IPS-18a (cell line): Measurements from ENCODE around the gene SPCS2.
A peak's percentile ranks its signal among the peaks of the same experiment; 100 is the strongest.

Experiments
- H3K27ac ChIP-seq: one replicate; pipeline ENCODE4 v1.5.1; 2013; ENCODE audit warnings: low read length
- H3K27me3 ChIP-seq: one replicate; pipeline ENCODE4 v1.6.1; 2013; ENCODE audit warnings: mild to moderate bottlenecking, low read length; ENCODE audit not compliant: control insufficient read depth, insufficient read depth
- H3K36me3 ChIP-seq: one replicate; pipeline ENCODE4 v1.6.1; 2013; ENCODE audit warnings: low read depth, low read length; ENCODE audit not compliant: control insufficient read depth
- H3K4me1 ChIP-seq: one replicate; pipeline ENCODE4 v1.6.1; 2013; ENCODE audit warnings: low read depth, low read length; ENCODE audit not compliant: control insufficient read depth
- H3K4me3 ChIP-seq: one replicate; pipeline ENCODE4 v1.5.1; 2013; ENCODE audit warnings: low read length
- H3K9ac ChIP-seq: one replicate; pipeline ENCODE4 v1.6.1; 2013; ENCODE audit warnings: mild to moderate bottlenecking, low read length, moderate library complexity
- H3K9me3 ChIP-seq: one replicate; pipeline ENCODE4 v1.6.1; 2013; ENCODE audit warnings: low read depth, low read length; ENCODE audit not compliant: control insufficient read depth

The SPCS2 gene

DNA sequence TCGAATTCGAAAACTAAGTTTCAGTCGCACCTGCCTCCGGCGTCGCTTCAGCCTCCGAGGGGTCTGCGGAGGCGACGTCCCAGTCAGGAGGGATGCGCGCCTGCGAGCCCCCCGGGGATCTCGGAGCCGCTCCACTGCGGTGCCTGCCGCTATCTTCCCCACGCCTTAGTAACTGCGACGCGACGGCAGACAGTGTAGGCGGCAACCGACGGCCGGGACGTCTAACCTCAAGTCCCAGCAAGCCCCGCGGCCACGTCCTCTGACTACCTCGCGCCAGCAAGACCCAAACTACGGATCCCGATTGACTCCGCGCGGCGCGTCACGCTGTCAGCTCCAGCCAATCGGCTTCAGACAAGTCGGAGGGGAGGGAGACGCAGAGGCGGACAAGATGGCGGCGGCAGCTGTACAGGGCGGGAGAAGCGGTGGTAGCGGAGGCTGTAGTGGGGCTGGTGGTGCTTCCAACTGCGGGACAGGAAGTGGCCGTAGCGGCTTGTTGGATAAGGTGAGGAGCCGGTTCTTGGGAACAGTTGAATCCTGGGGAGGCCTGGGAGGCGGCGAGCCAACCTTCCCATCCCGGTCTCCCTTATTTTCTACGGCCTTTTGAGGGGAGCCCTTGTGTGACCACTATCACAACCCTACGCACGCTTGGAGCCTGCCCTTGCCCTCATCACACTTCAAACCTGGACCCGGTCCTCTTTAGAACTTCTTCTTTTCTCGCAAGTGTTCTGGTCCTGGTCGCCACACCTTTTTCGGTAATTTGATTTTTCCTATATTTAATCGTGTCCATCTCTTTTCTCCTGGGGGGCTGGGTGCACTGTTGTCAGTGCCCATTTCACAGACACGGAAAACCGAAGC is at the start of gene SPCS2, which contains the start of gene XRRA1:
TSS of gene SPCS2 (plus strand) at position 369 of the 855 bp plus-strand sequence. CDS start at position 389, 20 bp downstream.
TSS of gene XRRA1 (minus strand) at position 194 of the 855 bp plus-strand sequence. CDS start 8,213 bp downstream, outside the sequence.
- Histone ChIP-seq H3K27me3 (no peaks in the 10 kb centered on the region), H3K36me3 (peaks cover 6% of the 10 kb centered on the region), H3K27ac (peak within 1 kb of the TSS; percentile 68), H3K4me1 (peaks cover 7% of the 10 kb centered on the region), H3K9me3 (no peaks in the 10 kb centered on the region), H3K4me3 (peak within 1 kb of the TSS; percentile 88), H3K9ac (peak within 1 kb of the TSS; percentile 90)

DNA sequence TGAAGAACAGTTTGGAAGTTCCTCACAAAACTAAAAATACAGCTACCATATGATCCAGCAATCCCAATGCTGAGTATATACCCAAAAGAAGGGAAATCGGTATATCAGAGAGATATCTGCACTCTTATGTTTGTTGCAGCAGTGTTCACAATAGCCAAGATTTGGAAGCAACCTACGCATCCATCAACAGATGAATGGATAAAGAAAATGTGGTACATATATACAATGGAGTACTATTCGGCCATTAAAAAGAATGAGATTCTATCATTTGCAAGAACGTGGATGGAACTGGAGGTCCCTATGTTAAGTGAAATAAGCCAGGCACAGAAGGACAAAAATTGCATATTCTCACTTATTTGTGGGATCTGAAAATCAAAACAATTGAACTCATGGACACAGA is 46.7 kb upstream of the SPCS2 start:
- Histone ChIP-seq H3K27ac (no peak overlapping the region), H3K4me1 (no peaks in the 10 kb centered on the region), H3K27me3 (no peaks in the 10 kb centered on the region), H3K9ac (no peak overlapping the region), H3K36me3 (no peaks in the 10 kb centered on the region), H3K4me3 (no peak overlapping the region), H3K9me3 (peaks cover 34% of the 10 kb centered on the region)

DNA sequence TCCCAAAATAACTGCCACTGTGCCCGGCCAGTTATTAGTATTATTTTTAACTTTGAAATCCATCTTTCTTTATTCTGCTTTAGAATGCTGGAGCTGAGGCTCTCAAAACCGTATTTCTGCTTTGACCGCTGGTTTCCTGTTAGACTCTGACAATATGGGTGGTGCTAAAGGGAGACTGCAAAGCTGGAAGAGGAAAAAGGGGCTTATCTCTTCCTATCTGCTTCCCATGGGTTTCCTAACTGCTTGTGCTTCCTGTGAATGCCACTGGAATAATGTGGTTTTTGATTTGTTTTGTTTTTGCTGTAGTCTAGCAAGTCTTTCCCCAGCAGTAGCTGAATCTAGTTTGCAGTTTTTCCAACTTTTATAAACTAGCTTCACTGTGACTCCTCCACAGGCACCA is 43.7 kb upstream of the SPCS2 start:
- Histone ChIP-seq H3K9ac (no peak overlapping the region), H3K4me1 (no peaks in the 10 kb centered on the region), H3K4me3 (no peak overlapping the region), H3K36me3 (no peaks in the 10 kb centered on the region), H3K27ac (no peak overlapping the region), H3K9me3 (peaks cover 20% of the 10 kb centered on the region), H3K27me3 (no peaks in the 10 kb centered on the region)

DNA sequence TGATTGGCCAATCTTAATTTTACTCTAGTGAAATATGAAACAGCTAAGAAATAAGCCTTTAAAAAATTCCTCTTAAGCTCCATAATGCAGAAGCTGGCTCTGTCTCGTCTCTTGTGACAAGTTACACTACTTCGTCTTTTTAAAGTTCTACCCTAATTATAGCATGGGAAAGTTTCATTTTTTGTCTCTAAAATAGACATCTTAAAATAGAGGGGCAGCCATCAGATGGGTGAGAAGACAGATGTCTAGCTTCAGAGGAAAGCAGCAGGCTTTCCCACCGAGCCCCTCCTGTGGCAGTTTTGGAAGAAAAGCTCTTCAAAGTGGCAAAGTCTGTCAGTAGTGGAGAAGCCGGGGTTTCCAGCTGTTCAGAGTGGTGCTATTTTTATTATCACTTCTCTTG is 39.7 kb upstream of the SPCS2 start:
- Histone ChIP-seq H3K36me3 (no peaks in the 10 kb centered on the region), H3K9me3 (no peaks in the 10 kb centered on the region), H3K27me3 (no peaks in the 10 kb centered on the region), H3K4me3 (no peak overlapping the region), H3K4me1 (no peaks in the 10 kb centered on the region), H3K9ac (no peak overlapping the region), H3K27ac (no peak overlapping the region)

DNA sequence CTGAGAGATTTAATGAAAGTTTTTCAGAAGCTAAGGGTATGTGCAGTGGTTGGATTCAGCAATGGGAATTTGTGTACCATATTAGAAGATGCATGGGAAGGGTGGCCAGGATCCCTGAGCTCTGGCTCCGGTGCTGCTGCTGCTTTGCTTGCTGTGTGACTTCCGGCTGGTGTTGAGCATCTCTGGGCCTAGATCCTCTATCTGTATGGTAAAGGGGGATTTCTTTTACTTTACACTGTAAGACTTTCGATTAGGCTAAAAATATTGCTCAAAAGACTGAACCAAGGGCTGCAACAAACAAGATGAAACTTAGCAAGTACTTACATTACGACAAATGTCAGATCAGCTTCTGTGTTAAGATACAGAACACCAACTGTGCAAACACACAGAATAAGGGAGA is 39.3 kb upstream of the SPCS2 start:
- Histone ChIP-seq H3K27ac (no peak overlapping the region), H3K4me3 (no peak overlapping the region), H3K27me3 (no peaks in the 10 kb centered on the region), H3K9me3 (no peaks in the 10 kb centered on the region), H3K4me1 (no peaks in the 10 kb centered on the region), H3K36me3 (no peaks in the 10 kb centered on the region), H3K9ac (no peak overlapping the region)

DNA sequence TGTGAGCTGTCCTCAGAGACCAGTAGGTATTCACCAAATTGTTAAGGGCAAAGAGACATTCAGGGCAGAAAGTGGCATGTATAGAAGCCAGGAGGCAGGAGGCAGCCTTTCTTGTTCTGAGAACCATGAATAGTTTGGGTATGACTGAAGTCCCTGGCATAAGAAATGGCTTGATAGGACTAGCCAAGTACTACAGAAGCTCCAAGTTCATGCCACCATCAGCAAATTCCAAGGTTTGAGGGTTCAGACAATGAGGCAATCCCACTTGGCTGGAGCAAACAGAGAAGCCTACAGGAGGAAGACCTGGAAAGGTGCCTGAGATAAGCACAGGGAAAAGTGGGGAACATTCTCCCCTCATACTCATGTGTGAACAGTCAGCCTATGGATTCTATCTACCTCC is 25.9 kb upstream of the SPCS2 start:
- Histone ChIP-seq H3K36me3 (no peaks in the 10 kb centered on the region), H3K27me3 (no peaks in the 10 kb centered on the region)

DNA sequence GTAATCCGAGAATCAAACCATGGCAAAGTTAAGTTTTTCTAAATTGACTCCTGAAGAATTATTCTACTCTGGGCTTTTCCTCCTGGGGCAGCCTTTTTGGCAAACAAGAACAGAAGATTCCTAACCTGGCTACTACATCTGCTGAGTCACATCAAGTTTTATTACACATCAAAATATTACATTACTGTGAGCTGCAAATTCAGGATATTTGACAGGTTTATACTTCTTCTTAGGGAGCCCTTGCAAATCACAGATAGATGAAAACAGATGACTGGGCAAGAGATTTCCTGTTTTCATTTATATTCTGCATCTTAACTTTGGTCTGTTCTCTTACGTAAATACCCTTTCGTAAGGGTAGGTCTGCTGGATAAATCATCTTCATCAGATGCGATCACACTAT is 23.8 kb upstream of the SPCS2 start:
- no peaks in the 10 kb centered on the region for H3K9me3 ChIP-seq
- H3K27ac ChIP-seq: no peak overlapping the region
- no peaks in the 10 kb centered on the region for H3K27me3 ChIP-seq
- H3K4me1 ChIP-seq: no peaks in the 10 kb centered on the region
- H3K4me3 ChIP-seq: no peak overlapping the region
- no peaks in the 10 kb centered on the region for H3K36me3 ChIP-seq
- H3K9ac ChIP-seq: no peak overlapping the region

More for the DNA sequence above, 25.9 kb upstream of the SPCS2 start:
- Histone ChIP-seq H3K9ac (no peak overlapping the region), H3K9me3 (no peaks in the 10 kb centered on the region), H3K4me1 (no peaks in the 10 kb centered on the region), H3K27ac (no peak overlapping the region), H3K4me3 (no peak overlapping the region)

DNA sequence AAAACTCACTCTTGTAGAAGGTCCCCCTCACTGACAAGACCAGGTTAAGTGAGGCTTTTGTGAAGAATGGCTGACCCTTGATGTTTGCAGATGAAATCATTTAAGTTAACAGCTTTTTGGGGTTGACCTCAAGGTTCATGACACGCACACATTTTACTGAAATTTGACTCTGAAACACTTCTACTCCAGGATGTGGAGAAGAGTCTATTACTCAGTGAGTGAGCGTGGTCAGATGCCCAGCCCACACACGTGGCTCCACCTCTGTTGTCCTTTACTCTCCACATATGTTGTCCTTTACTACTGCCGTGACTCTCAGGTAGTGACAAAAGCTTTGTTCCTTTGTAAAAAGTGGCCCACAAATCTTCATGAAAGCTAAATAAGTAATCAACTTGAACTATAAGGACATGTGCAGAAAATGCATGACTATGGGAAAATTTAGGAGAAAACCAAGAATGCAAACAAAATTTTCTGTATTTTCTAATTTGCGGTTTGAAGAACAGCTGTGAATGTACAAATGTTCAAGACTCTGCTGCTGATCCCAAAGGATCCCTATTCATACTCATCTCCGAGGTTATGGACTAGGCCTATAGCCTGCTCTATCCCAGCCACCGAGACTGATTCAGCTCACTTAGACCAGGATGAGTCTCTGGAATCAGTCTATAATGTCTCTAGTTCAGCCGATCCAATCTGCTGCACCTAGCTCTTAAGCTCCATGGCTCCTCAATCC is 22.6 kb upstream of the SPCS2 start:
- no peaks in the 10 kb centered on the region for H3K27me3 ChIP-seq
- H3K27ac ChIP-seq: no peak overlapping the region
- H3K9ac ChIP-seq: no peak overlapping the region
- no peaks in the 10 kb centered on the region for H3K4me1 ChIP-seq
- H3K36me3 ChIP-seq: no peaks in the 10 kb centered on the region
- no peak overlapping the region for H3K4me3 ChIP-seq
- H3K9me3 ChIP-seq: no peaks in the 10 kb centered on the region

DNA sequence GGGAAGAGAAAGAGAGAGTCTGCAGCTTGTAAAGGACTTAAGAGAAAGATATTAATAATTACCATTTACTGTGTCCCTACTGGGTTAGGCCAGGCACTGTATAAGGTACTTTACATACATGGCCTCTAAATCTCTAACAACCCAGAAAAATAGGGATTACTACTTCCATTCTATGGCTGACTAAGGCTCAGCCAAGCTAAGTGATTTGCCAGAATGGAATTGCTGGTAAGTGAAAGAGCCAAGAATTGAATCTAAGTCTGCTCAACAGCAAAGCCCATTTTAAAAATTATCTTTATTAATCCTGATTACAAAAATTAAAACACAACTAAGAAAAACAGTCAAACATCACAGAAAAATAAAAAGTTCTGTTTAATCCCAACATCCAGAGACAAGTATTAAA is 21.6 kb upstream of the SPCS2 start:
- Histone ChIP-seq H3K27me3 (no peaks in the 10 kb centered on the region), H3K4me1 (no peaks in the 10 kb centered on the region), H3K4me3 (no peak overlapping the region), H3K27ac (no peak overlapping the region), H3K36me3 (no peaks in the 10 kb centered on the region), H3K9me3 (no peaks in the 10 kb centered on the region), H3K9ac (no peak overlapping the region)

DNA sequence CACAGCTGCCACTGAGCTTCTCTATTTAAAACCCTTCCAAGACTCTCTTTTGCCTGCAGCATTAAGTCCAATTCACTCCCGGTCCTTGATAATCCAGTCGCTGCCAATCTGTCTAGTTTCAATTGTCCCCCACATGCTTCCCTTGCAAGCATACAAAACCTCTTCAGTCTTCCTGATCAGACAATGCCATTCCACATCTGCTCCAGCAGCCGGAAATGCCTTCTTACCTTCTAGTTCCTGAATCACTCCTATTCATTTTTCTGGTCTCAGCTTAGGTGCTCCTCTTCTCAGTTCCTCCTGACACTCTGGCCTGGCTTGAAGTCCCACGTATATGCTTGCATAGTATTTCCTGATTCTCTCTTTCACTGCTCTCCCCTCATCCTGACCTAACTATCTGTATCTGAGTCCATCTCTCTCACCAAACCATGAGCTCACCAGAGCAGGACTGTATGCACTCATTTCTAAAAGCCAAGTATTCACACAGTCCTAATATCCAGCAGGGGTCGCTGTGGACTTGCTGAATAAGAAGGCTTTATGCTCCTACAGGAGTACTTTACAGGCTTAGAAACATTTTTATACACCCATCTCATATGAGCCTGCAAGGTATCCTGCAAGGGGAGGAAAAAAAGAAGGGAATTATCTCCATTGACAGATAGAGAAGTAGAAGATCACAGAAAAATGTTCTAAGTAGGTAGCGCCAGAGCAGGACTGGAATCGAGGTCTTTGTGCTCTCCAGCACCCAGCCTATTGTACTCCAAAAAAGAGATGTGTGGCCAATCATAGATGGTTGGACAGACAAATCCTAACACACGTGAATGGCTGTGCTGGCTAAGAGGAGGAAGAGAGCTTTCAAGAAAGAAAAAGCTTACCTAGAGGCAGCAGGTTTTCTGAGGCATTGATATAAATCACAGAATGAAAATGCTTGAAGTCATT is 19.4 kb upstream of the SPCS2 start:
- no peak overlapping the region for H3K27ac ChIP-seq
- H3K9ac ChIP-seq: no peak overlapping the region
- H3K4me3 ChIP-seq: no peak overlapping the region
- H3K27me3 ChIP-seq: no peaks in the 10 kb centered on the region
- H3K4me1 ChIP-seq: no peaks in the 10 kb centered on the region
- no peaks in the 10 kb centered on the region for H3K9me3 ChIP-seq
- no peaks in the 10 kb centered on the region for H3K36me3 ChIP-seq

DNA sequence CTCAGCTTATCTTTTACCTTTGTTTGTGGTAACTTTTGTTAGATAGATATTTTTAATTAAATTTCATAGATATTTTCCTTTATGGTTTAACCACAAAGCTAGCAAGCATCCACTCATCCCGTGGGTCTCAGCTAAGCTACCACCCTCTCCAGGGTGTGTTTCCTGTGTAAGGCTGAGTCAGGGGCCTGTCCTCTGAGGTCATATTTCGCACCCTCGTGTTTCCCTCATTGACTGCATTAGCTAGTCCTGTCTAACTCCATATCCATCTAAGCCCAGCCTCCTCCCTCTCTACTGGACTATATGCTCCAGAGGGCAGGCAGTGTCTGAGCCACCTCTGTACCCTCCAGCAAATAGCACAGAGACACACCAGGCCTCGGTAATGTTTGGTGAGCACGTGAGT is 16.9 kb upstream of the SPCS2 start:
- H3K9me3 ChIP-seq: no peaks in the 10 kb centered on the region
- no peak overlapping the region for H3K4me3 ChIP-seq
- no peak overlapping the region for H3K27ac ChIP-seq
- H3K36me3 ChIP-seq: no peaks in the 10 kb centered on the region
- H3K4me1 ChIP-seq: no peaks in the 10 kb centered on the region
- H3K27me3 ChIP-seq: no peaks in the 10 kb centered on the region
- no peak overlapping the region for H3K9ac ChIP-seq
